Fibroblast of mammary gland (primary cell): ENCODE results near the gene HOMER3.

ENCODE experiments used
- DNase-seq: peaks from one replicate; pipeline ENCODE4 v3.0.0-alpha.2; 2010; ENCODE audit warnings: low read depth
- H3K4me3 ChIP-seq: 2 replicates; pipeline ENCODE4 v1.5.1; 2011; ENCODE audit warnings: low read depth, mild to moderate bottlenecking, low read length, moderate library complexity; ENCODE audit not compliant: control insufficient read depth
- TF ChIP-seq, protein P1 (sequence below): conservative IDR thresholded peaks from 2 replicates; pipeline ENCODE4 v1.5.1; 2011; ENCODE audit warnings: low read depth, low read length, inconsistent platforms; ENCODE audit not compliant: control insufficient read depth, insufficient read depth

The HOMER3 gene

DNA sequence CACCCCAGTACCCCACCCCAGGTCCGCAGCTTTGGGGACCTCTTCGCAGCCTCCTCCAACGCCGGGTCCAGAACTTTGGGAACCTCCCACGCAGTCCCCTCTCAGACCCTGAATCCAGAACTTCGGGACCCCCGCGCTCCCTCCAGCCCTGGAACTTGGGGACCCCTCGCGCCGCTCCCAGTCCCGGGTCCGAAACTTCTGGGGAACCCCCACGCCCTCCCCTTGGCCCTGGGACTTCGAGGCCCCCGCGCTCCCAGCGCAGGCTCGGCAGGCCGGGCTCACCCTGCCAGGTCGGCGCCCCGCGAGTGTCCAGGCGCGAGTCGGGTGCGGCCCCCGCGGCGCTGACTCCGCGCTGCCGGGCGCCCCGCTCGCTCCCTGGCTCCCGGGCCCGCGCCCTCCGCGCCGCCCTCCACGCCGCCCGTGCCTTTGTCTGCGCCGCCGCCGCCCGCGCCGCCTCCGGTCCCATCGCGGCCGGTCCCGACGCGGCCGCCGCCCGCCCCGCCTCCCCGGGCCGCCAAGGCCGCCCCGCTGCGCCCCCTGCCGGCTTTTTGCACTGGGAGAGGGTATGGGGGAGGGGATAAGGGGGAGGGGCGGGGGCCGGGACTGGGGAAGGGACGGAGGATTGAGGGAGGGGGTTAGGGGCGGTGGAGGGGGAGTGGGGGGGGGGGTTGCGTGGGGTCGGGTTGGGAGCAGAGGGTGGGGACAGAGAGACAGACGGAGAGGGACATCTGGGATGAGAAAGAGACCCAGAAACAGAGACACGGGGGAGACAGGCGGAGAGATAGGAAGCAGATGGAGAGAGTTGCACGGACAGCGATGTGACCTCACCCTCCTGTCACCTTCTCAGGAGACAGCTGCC, at the start of gene HOMER3:
Gene HOMER3 (minus strand): TSS at position 449 of the 859 bp plus-strand sequence. CDS start 2,235 bp downstream, outside the sequence.
- peak within 1 kb of the TSS; percentile 68 for H3K4me3 ChIP-seq
- DNase-seq: peak; percentile 39
- TF ChIP-seq, protein P1, sequence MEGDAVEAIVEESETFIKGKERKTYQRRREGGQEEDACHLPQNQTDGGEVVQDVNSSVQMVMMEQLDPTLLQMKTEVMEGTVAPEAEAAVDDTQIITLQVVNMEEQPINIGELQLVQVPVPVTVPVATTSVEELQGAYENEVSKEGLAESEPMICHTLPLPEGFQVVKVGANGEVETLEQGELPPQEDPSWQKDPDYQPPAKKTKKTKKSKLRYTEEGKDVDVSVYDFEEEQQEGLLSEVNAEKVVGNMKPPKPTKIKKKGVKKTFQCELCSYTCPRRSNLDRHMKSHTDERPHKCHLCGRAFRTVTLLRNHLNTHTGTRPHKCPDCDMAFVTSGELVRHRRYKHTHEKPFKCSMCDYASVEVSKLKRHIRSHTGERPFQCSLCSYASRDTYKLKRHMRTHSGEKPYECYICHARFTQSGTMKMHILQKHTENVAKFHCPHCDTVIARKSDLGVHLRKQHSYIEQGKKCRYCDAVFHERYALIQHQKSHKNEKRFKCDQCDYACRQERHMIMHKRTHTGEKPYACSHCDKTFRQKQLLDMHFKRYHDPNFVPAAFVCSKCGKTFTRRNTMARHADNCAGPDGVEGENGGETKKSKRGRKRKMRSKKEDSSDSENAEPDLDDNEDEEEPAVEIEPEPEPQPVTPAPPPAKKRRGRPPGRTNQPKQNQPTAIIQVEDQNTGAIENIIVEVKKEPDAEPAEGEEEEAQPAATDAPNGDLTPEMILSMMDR: peak; percentile 21

DNA sequence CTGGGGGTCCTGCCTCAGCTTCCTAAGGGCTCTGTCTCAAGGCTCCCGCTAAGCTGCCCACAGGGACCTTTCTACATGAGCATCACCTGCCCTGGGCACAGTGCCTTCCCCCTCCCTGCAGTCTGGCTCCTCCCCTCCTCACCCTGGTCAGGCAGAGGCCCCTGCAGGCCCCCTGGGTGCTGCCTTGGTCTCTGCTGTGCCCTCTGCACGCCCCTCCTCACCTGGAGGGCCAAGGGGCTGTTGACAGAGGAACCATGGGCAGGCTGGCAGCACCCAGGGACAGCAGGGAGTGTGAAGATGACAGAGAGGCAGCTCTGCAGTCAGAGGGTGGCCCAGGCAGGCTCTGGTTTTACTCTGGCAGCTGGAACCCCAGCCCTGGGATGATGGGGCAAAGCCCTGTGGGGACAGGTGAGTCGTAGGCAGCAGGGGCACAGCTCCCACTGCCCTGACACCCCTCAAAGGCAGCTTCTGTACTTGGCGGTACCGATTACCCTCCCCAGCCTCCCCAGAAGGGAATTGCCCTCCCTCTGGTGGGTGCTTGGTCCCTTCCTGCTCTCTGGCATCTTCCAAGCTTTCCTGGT, 49.2 kb upstream of the HOMER3 start:
- no peak for DNase-seq
- TF ChIP-seq, protein P1: no peak
- H3K4me3 ChIP-seq: no peak overlapping the region

- no peak for DNase-seq
- H3K4me3 ChIP-seq: no peak overlapping the region
- TF ChIP-seq, protein P1: no peak
Measured at GRCh38 chr19:18989316-18989715, 48.3 kb upstream of the HOMER3 start.

- TF ChIP-seq, protein P1: no peak
- DNase-seq: no peak
- H3K4me3 ChIP-seq: no peak overlapping the region
Measured at GRCh38 chr19:18987456-18987855, 46.4 kb upstream of the HOMER3 start.

DNA sequence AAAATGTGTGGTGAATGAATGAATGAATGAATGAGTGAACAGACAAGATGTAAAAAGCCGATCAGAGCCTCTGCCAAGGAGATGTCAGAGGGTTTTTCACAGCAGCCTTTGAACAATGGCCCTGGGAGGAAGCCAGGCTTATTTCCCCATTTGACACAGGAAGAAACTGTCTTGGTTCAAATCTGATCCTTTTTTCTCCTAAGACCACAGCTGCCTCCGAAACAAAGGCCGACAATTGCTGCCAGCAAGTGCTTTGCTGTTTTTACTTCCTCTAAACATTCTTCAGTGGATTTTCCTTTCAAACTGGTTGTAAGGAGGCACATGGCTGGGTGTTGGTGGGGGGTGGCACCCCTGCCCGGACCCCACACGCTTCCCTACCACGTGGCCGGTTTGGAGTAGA, 44.2 kb upstream of the HOMER3 start:
- TF ChIP-seq, protein P1: no peak
- no peak overlapping the region for H3K4me3 ChIP-seq
- no peak for DNase-seq

- TF ChIP-seq, protein P1: no peak
- DNase-seq: no peak
- H3K4me3 ChIP-seq: no peak overlapping the region
Measured at GRCh38 chr19:18984251-18984650, 43.2 kb upstream of the HOMER3 start.
